ENCODE results near the gene EHHADH. TPM values are rescaled to one million over a fixed set of nuclear protein-coding genes. Genes with fewer than 3 reads are reported as not detected.

EHHADH gene
- total RNA-seq, 1 experiment from 2014 or later: 10.7 TPM

DNA sequence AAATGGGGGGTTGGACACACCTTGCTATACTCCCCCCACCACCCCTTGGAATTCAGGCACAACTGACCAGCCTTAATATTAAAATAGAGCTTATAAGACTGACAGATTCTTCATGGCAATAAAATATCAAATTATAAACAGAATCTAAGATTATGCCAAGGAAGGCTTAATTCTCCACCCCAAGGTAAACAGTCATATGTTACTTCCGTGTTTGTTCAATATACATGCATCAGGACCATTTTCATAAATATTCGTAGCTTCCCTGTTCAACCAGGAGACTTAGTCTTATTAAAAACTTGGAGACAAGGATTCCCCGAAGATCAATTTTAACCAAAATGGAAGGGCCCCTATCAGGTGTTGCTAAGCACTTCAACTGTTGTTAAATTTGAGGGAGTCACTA, 13.3 kb upstream of the EHHADH start:
- TF ChIP-seq ELF1 (IDR thresholded peaks at IDR 0.05; ENCODE audit: borderline replicate concordance, low read depth): no peak
- TF ChIP-seq FOSL1 (IDR thresholded peaks at IDR 0.05; ENCODE audit: low read depth): no peak
- TF ChIP-seq RAD21 (IDR thresholded peaks at IDR 0.05; ENCODE audit: low read depth): no peak
- TF ChIP-seq, protein P1, sequence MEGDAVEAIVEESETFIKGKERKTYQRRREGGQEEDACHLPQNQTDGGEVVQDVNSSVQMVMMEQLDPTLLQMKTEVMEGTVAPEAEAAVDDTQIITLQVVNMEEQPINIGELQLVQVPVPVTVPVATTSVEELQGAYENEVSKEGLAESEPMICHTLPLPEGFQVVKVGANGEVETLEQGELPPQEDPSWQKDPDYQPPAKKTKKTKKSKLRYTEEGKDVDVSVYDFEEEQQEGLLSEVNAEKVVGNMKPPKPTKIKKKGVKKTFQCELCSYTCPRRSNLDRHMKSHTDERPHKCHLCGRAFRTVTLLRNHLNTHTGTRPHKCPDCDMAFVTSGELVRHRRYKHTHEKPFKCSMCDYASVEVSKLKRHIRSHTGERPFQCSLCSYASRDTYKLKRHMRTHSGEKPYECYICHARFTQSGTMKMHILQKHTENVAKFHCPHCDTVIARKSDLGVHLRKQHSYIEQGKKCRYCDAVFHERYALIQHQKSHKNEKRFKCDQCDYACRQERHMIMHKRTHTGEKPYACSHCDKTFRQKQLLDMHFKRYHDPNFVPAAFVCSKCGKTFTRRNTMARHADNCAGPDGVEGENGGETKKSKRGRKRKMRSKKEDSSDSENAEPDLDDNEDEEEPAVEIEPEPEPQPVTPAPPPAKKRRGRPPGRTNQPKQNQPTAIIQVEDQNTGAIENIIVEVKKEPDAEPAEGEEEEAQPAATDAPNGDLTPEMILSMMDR (IDR thresholded peaks at IDR 0.05 in 2 of 3, conservative IDR thresholded peaks at IDR 0.05 in 1 of 3; ENCODE audit: borderline replicate concordance in 1 of 3, insufficient read depth in 1 of 3, low read depth in 2 of 3, low read length in 2 of 3): no peak
- TF ChIP-seq EZH2 (IDR thresholded peaks at IDR 0.05): no peak
- TF ChIP-seq SRF (IDR thresholded peaks at IDR 0.05; ENCODE audit: low read depth): no peak
- no peak for TF ChIP-seq ZFX (IDR thresholded peaks at IDR 0.05)
- TF ChIP-seq POLR2A (IDR thresholded peaks at IDR 0.05; ENCODE audit: borderline replicate concordance, extremely low read depth, insufficient read depth, insufficient read length): no peak
- no peak for TF ChIP-seq YY1 (IDR thresholded peaks at IDR 0.05; ENCODE audit: extremely low read depth, insufficient replicate concordance, low read depth, low read length)
- no peak for TF ChIP-seq CBX3 (IDR thresholded peaks at IDR 0.05; ENCODE audit: low read depth)
- TF ChIP-seq POLR2AphosphoS5 (IDR thresholded peaks at IDR 0.05; ENCODE audit: low read depth, low read length): no peak
- TF ChIP-seq, protein P2, sequence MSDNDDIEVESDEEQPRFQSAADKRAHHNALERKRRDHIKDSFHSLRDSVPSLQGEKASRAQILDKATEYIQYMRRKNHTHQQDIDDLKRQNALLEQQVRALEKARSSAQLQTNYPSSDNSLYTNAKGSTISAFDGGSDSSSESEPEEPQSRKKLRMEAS (IDR thresholded peaks at IDR 0.05): no peak
- TF ChIP-seq, protein P3, sequence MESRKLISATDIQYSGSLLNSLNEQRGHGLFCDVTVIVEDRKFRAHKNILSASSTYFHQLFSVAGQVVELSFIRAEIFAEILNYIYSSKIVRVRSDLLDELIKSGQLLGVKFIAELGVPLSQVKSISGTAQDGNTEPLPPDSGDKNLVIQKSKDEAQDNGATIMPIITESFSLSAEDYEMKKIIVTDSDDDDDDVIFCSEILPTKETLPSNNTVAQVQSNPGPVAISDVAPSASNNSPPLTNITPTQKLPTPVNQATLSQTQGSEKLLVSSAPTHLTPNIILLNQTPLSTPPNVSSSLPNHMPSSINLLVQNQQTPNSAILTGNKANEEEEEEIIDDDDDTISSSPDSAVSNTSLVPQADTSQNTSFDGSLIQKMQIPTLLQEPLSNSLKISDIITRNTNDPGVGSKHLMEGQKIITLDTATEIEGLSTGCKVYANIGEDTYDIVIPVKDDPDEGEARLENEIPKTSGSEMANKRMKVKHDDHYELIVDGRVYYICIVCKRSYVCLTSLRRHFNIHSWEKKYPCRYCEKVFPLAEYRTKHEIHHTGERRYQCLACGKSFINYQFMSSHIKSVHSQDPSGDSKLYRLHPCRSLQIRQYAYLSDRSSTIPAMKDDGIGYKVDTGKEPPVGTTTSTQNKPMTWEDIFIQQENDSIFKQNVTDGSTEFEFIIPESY (IDR thresholded peaks at IDR 0.05; ENCODE audit: extremely low read depth, insufficient replicate concordance, low read length): no peak
- no peak for TF ChIP-seq EZH2phosphoT487 (IDR thresholded peaks at IDR 0.05; ENCODE audit: borderline replicate concordance)
- TF ChIP-seq ZNF274 (IDR thresholded peaks at IDR 0.05; ENCODE audit: low read depth, low read length): no peak
- Histone ChIP-seq H3K4me1 (ENCODE audit: control insufficient read depth in 1 of 2, insufficient read depth in 2 of 2, low read length in 2 of 2) (no peaks in the 10 kb centered on the region), H3K9me2 (ENCODE audit: insufficient read depth) (no peaks in the 10 kb centered on the region), H3K9ac (ENCODE audit: low read length) (no peak overlapping the region), H3K36me3 (ENCODE audit: control insufficient read depth in 1 of 2, insufficient read depth in 2 of 2, low read length in 2 of 2) (no peaks in the 10 kb centered on the region), H3K9me3 (ENCODE audit: control insufficient read depth in 1 of 2, insufficient read depth in 1 of 2, low read depth in 1 of 2, low read length in 2 of 2) (no peaks in the 10 kb centered on the region), H2AFZ (ENCODE audit: low read depth, low read length, poor library complexity, severe bottlenecking) (no peak overlapping the region), H3K27ac (ENCODE audit: low read depth, low read length) (no peak overlapping the region), H3K4me3 (replicated peaks in 1 of 2; ENCODE audit: low read depth in 1 of 2, low read length in 2 of 2) (no peak overlapping the region), H3K79me2 (ENCODE audit: insufficient read depth, low read length) (no peaks in the 10 kb centered on the region), H3K27me3 (ENCODE audit: insufficient read depth, low read length) (peaks cover 18% of the 10 kb centered on the region; the same call in 1 of the 2 replicates), H3K4me2 (ENCODE audit: low read length) (no peak overlapping the region), H4K20me1 (ENCODE audit: insufficient read depth) (no peaks in the 10 kb centered on the region)
- intact Hi-C loops (cut with micrococcal nuclease): no loop called here
- ChIA-PET RAD21 (ENCODE audit: low non-redundant PET in 1 of 2, low total read pairs in 2 of 2, uncharacterized antibody in 2 of 2, unreplicated experiment in 2 of 2) (no interaction called here), POLR2A (no interaction called here), CTCF (no interaction called here)
- DNase-seq (ENCODE audit: low read depth, low spot score): no peak
- no TSS peak for BruUV-seq (replicated peaks)
- ATAC-seq: no peak

Data from HCT116 (cell line).